Stimulated activated CD4-positive, alpha-beta T cell treated with anti-CD3 and anti-CD28 coated beads, Interleukin-12 subunit alpha, Interleukin-12 subunit beta, amount 100 ng/mL, for 4 hours (primary cell): ENCODE results near the gene PRKCA.
A peak's percentile ranks its signal among the peaks of the same experiment; 100 is the strongest.

Experiments
- DNase-seq: peaks from one replicate; pipeline ENCODE4 v3.0.0-alpha.2; 2020

PRKCA gene

GRCh38 chr17:66834426-66834918, 532.1 kb downstream of the PRKCA start:
- DNase-seq: no peak

GRCh38 chr17:66834919-66835454, 532.6 kb downstream of the PRKCA start, which contains the start of gene CACNG5:
CACNG5 (plus strand) TSS chr17:66835117; CDS start chr17:66877333, 42,216 bp downstream.
- no peak for DNase-seq

GRCh38 chr17:66835476-66835875, 533.1 kb downstream of the PRKCA start:
- DNase-seq: no peak

DNA sequence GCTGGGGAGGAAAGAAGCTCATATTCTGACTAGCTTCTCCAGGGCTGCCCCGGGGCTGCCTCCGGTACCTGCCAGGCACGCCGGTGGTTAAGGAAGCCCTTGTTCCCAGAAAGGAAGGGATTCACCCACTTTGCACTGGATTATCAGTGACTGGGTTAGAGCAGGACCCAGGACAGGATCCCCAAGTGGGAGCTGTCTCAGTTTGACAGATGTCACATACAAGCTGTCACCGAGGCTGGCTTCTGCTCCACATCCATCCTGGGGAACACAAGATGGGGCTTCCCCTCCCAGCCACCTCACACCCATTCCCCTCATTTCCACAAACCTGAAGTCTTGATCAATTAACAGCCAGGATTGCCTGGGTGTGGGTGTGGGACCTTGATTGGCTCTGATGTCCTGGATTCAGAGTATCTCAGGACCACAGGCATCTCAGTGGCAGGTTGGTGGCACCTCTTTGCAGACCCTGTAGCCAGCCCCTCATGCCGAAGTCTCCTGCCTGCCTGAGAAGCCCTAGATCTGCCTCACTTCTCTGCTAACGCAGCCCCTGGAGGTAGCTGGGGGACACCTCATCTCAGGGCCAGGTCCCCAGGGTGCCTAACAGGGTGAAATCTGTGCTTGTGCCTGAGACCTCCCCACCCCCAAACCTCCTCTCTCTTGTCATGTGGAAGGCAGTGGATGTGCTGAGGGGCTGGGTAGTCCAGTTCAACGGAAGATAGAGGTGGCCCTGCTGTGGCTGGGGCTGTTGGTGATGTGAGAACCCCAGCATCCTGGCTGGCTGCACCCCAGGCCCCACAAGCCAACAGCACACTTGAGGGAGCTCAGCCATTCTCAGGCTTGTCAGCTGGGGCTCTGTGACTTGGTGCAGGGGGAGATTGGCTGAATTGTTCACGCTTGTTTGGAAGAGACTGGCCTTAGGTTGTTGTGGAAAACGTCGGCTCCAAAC, 533.9 kb downstream of the PRKCA start:
- no peak for DNase-seq

- DNase-seq: no peak
Observed at GRCh38 chr17:66837226-66837625, 534.8 kb downstream of the PRKCA start.

GRCh38 chr17:66837885-66838665, 535.7 kb downstream of the PRKCA start:
- DNase-seq: no peak

DNA sequence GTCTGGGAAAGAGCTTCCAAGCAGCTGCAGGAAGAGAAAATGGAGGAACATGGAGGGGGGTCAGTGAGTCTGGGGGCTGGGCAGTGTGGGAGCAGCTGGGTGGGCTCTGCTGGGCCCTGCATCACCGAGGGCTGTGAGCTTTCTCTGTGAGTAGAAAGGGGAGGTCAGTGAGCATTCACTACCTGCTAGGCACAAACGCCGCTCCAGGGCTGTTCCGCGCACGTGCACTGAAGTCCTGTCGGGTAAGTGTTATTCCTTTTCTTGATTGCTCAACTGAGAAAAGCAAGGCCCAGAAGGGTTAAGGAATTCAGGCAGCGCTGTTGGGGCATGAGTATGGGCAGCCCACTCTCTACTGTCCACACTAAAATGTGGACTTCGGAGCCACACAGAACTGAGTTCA, 537.2 kb downstream of the PRKCA start:
- DNase-seq: no peak

GRCh38 chr17:66840061-66840460, 537.6 kb downstream of the PRKCA start:
- no peak for DNase-seq

DNA sequence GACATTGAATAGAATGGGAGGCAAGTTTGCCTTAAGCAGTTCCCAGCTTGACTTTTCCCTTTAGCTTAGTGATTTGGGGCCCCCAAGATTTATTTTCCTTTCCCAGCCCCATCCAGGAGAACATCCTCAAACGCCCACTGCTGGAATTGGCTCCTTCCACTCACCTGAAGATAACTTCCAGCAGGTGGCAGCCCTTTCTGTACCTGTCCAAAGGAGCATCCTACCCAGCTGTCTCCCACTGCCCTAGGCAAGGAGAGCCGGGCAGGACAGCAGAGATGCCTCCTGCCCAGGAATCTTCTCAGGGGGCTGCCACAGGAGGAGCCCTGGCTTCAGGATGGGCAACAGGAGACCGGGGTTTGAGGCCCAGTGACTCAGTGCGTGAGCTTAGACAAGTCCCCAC, 538.9 kb downstream of the PRKCA start:
- DNase-seq: no peak

DNA sequence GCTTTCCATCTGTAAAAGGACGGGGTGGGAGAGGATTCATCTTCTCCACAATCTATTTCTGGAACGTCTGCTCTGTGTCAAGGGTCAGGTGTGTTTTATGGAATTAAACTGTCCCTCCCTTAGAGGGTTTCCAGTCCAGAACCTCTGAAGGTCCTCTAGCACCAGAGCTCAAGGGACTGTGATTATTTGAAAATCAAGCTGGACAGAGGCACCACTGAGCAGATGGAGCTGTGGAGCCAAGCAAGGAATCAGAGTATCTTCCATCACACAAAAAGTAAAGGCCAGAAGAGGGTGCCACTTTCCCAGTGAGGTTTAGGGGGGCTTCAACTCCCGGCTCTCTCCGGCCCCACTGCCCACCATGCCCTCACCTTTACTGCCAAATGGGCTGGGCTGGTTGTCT, 539.3 kb downstream of the PRKCA start:
- no peak for DNase-seq

GRCh38 chr17:66842505-66842904, 540.1 kb downstream of the PRKCA start:
- DNase-seq: no peak

GRCh38 chr17:66842959-66843358, 540.5 kb downstream of the PRKCA start:
- no peak for DNase-seq

DNA sequence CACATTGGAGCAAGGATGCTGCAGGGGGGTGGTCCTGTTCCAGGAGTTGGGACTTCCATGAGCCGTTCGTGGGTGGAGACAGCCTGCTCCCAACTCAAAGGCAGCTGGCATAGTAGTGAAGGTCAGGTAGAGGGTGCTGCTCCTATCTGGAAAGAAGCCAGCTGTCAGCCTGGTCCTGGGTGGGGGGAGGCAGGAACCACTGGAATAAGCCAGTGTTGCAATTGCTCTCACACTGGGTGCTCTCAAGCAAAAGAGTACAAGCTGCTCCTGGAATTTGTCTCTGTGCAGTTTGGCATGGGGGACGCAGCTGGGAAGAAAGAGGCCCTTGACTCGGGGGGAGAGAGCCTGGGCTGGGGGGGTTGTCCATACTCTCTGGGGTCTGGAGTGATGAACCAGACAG, 541.2 kb downstream of the PRKCA start:
- no peak for DNase-seq

DNA sequence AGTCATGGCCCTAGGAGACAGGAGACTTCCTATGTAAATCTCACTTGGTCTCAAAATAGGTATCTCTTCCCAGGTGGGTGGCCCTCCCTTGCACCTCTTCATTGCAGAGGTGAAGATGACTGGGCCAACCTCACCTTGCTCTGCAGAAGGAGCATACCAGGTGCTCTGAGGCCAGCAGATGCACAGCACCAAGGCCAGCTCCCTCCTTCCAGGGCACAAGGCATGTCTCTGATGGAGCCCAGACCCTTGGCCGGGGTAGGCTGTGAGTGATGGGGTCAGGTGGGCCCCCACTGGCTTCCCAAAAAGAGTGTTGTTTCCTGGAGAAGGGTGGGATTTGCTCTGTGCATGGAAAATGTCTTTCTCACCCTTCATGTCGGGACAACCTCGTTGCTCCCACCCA, 545.3 kb downstream of the PRKCA start:
- no peak for DNase-seq

DNA sequence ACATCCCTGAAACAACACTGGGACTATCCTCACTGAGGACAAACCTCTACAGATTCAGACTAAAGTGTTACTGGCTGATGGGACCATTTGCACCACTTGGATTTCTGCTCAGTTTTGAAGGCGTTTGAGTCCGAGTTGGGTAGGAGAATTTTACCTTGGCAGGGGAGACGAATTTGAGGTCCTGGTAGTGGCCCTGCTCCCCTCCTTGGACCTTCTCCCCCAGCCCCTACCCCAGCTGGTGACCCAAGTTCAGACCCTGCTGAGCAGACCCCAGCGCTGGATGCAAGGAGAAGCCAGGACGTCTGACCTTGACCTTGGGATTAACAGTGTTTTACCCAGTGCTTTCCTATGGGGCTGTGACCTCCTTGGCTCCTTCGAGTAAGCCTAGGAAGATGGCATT, 546.1 kb downstream of the PRKCA start:
- DNase-seq: no peak

GRCh38 chr17:66849032-66849655, 546.7 kb downstream of the PRKCA start:
- DNase-seq: no peak

GRCh38 chr17:66849851-66850580, 547.6 kb downstream of the PRKCA start:
- DNase-seq: no peak

GRCh38 chr17:66850692-66851091, 548.3 kb downstream of the PRKCA start:
- no peak for DNase-seq

DNA sequence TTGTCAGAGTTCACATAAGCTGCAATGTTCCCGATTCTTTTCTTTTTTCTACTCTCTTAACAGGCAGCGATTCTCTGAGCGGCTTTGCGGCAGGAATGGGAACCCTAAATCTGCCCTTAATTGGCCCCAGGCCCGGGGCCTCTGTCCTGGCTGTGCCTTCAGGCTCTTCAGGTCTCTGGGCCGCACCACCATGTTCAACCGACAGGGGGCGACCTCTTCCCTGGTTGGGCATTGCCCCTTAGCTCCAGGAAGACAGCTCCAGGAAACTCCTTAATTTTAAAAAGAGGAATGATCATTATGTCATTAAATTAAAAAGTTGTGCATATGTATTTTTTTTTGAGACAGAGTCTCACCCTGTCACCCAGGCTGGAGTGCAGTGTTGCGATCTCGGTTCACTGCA, 552.8 kb downstream of the PRKCA start:
- DNase-seq: peak; percentile 6

- DNase-seq: no peak
Observed at GRCh38 chr17:66858226-66859083, 556.0 kb downstream of the PRKCA start.

GRCh38 chr17:66859353-66859752, 556.9 kb downstream of the PRKCA start:
- DNase-seq: no peak
